Inflammatory macrophage (primary cell): Measurements from ENCODE around the gene MED17.

Experiments used
- DNase-seq, 2 donors: peaks; one replicate each; pipeline ENCODE4 v3.0.0-alpha.2; 2020 to 2022

MED17 gene

GRCh38 chr11:93852242-93852641 is 68.2 kb downstream of the MED17 start:
- no peak for DNase-seq

GRCh38 chr11:93857413-93858120 is 73.5 kb downstream of the MED17 start:
- no peak for DNase-seq

- no peak for DNase-seq
These were observed 74.2 kb downstream of the MED17 start for GRCh38 chr11:93858121-93858775.

GRCh38 chr11:93861808-93862207 is 77.7 kb downstream of the MED17 start:
- no peak for DNase-seq
